Measurements from ENCODE around the gene RBSN. TPM values are rescaled to one million over a fixed set of nuclear protein-coding genes. Genes with fewer than 3 reads are reported as not detected.

The RBSN gene
- total RNA-seq, 1 experiment from 2014 or later = 18.4 TPM

DNA sequence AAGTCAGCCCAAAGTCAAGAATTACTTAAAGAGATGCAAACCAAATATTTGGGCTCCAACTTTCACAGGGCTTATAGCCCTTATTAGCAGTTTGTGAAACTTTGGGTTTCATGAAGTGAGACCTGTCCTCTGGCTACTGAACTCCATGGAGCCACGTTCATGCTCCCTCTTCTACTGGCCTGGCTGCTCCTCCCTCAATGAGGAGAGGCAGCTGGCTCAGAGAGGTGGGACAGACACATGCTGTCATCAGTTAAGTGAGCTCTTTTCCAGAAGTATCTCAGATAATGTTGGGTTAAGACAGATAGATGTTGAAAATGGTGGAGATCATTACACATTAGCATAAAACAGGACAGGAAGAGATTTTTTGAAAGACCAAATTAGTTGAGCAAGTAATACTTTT is 53.3 kb downstream of the RBSN start:
- no TSS peak for BruUV-seq (replicated peaks)
- Histone ChIP-seq H3K79me2 (ENCODE audit: insufficient read depth, low read length) (peaks cover 46% of the 10 kb centered on the region), H3K9me3 (ENCODE audit: control insufficient read depth in 1 of 2, insufficient read depth in 1 of 2, low read depth in 1 of 2, low read length in 2 of 2) (no peaks in the 10 kb centered on the region), H4K20me1 (ENCODE audit: insufficient read depth) (peaks cover 5% of the 10 kb centered on the region; the same call in 1 of the 2 replicates), H3K4me3 (replicated peaks in 1 of 2; ENCODE audit: low read depth in 1 of 2, low read length in 2 of 2) (no peak overlapping the region), H3K9me2 (ENCODE audit: insufficient read depth) (no peaks in the 10 kb centered on the region), H3K9ac (ENCODE audit: low read length) (no peak overlapping the region), H3K4me2 (ENCODE audit: low read length) (no peak overlapping the region), H3K27me3 (ENCODE audit: insufficient read depth, low read length) (no peaks in the 10 kb centered on the region), H3K4me1 (ENCODE audit: control insufficient read depth in 1 of 2, insufficient read depth in 2 of 2, low read length in 2 of 2) (no peaks in the 10 kb centered on the region), H2AFZ (ENCODE audit: low read depth, low read length, poor library complexity, severe bottlenecking) (no peak overlapping the region), H3K27ac (ENCODE audit: low read depth, low read length) (no peak overlapping the region), H3K36me3 (ENCODE audit: control insufficient read depth in 1 of 2, insufficient read depth in 2 of 2, low read length in 2 of 2) (peaks cover 66 to 87% of the 10 kb centered on the region in 2 experiments)
- ATAC-seq (no peak), DNase-seq (ENCODE audit: low read depth, low spot score) (no peak)
- CTCF ChIA-PET = interaction anchor here (1.4 kb wide), 1 partner anchor 9 kb away, joined by 3 read pairs; no protein-coding TSS in a partner anchor
- POLR2A ChIA-PET = no interaction called here
- RAD21 ChIA-PET (ENCODE audit: low non-redundant PET in 1 of 2, low total read pairs in 2 of 2, uncharacterized antibody in 2 of 2, unreplicated experiment in 2 of 2) = interaction anchor here in 1 of 2 experiments (1.1 kb wide), 1 partner anchor 118 kb away, joined by 3 read pairs; no protein-coding TSS in a partner anchor
- TF ChIP-seq, protein P1, sequence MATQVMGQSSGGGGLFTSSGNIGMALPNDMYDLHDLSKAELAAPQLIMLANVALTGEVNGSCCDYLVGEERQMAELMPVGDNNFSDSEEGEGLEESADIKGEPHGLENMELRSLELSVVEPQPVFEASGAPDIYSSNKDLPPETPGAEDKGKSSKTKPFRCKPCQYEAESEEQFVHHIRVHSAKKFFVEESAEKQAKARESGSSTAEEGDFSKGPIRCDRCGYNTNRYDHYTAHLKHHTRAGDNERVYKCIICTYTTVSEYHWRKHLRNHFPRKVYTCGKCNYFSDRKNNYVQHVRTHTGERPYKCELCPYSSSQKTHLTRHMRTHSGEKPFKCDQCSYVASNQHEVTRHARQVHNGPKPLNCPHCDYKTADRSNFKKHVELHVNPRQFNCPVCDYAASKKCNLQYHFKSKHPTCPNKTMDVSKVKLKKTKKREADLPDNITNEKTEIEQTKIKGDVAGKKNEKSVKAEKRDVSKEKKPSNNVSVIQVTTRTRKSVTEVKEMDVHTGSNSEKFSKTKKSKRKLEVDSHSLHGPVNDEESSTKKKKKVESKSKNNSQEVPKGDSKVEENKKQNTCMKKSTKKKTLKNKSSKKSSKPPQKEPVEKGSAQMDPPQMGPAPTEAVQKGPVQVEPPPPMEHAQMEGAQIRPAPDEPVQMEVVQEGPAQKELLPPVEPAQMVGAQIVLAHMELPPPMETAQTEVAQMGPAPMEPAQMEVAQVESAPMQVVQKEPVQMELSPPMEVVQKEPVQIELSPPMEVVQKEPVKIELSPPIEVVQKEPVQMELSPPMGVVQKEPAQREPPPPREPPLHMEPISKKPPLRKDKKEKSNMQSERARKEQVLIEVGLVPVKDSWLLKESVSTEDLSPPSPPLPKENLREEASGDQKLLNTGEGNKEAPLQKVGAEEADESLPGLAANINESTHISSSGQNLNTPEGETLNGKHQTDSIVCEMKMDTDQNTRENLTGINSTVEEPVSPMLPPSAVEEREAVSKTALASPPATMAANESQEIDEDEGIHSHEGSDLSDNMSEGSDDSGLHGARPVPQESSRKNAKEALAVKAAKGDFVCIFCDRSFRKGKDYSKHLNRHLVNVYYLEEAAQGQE (IDR thresholded peaks at IDR 0.05; ENCODE audit: low read depth) = no peak
- TF ChIP-seq YY1 (IDR thresholded peaks at IDR 0.05; ENCODE audit: extremely low read depth, insufficient replicate concordance, low read depth, low read length) (no peak), POLR2AphosphoS5 (IDR thresholded peaks at IDR 0.05; ENCODE audit: low read depth, low read length) (no peak), SRF (IDR thresholded peaks at IDR 0.05; ENCODE audit: low read depth) (no peak), CBX3 (IDR thresholded peaks at IDR 0.05; ENCODE audit: low read depth) (no peak), ZFX (IDR thresholded peaks at IDR 0.05) (no peak), SP1 (IDR thresholded peaks at IDR 0.05; ENCODE audit: low read depth) (no peak)
- intact Hi-C loops (cut with micrococcal nuclease) = no loop called here

Data from HCT116 (cell line).